Measurements from ENCODE around the gene SERINC5.

Gene SERINC5

DNA sequence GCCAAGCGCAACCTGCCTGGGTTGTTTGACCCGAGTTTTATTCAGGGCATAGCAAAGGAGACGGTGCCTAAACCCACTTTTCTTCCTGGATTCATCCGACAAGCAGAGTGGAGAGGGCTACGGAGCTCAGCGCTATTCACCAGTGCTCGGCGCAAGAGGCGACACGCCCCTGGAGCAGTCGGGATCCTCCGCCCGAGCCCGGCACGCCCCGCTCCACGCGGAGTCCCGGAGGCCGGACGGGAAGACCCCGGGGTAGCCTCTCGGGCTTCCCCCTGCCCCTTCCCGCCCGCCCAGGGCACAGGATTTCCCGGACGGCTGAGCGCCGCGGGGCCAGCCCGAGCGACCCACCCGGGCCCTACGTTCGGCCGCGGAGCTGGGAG, 427 bp downstream of the SERINC5 start:
- ATAC-seq = peak; percentile 86

DNA sequence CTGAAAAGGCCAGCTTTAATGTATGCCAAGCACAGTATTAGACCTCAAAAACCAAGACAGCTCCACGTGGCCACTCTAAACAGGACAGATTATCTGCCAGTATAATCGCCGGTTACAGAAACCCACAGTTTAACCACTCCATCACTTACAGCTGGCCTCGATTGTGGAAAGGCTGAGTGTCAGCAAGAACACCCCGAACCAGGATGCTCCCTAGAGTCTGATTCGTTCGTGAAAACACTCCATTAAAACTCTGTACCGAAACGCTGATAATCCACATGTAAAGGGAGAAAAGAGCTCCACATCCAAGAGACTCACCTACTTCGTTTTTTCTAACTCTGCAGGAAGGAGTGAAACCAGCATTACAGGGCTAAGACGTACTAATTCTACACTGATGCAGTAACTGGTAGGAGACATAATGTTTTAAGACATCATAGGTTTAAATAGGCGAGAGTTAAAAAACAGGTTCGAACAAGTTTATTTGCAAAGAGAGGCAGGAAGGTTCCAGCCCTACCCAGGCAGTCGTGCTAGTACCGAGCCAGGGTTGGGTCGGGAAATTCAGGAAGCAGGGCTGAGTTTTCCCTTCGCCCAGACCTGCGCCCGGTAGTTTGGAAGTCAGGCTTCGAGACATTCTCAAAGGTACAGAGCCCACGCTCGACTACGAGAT, 949 bp downstream of the SERINC5 start:
- ATAC-seq = peak; percentile 52
- TF ChIP-seq RARB (CRISPR knock-in tag; IDR thresholded peaks at IDR 0.05) (no peak), GLIS3 (CRISPR knock-in tag; IDR thresholded peaks at IDR 0.05) (no peak), ZFP3 (CRISPR knock-in tag; IDR thresholded peaks at IDR 0.05) (no peak), ZNF8 (CRISPR knock-in tag; IDR thresholded peaks at IDR 0.05) (no peak), ZNF70 (CRISPR knock-in tag; IDR thresholded peaks at IDR 0.05) (no peak), ESRRG (CRISPR knock-in tag; IDR thresholded peaks at IDR 0.05) (no peak), PPARA (CRISPR knock-in tag; IDR thresholded peaks at IDR 0.05; ENCODE audit: borderline replicate concordance) (no peak), SNAI2 (CRISPR knock-in tag; IDR thresholded peaks at IDR 0.05) (no peak), BACH2 (CRISPR knock-in tag; IDR thresholded peaks at IDR 0.05; ENCODE audit: borderline replicate concordance) (no peak)
- TF ChIP-seq, protein P1, sequence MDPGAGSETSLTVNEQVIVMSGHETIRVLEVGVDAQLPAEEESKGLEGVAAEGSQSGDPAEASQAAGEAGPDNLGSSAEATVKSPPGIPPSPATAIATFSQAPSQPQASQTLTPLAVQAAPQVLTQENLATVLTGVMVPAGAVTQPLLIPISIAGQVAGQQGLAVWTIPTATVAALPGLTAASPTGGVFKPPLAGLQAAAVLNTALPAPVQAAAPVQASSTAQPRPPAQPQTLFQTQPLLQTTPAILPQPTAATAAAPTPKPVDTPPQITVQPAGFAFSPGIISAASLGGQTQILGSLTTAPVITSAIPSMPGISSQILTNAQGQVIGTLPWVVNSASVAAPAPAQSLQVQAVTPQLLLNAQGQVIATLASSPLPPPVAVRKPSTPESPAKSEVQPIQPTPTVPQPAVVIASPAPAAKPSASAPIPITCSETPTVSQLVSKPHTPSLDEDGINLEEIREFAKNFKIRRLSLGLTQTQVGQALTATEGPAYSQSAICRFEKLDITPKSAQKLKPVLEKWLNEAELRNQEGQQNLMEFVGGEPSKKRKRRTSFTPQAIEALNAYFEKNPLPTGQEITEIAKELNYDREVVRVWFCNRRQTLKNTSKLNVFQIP (CRISPR knock-in tag; IDR thresholded peaks at IDR 0.05; ENCODE audit: borderline replicate concordance, low read depth) = no peak
- TF ChIP-seq, protein P2, sequence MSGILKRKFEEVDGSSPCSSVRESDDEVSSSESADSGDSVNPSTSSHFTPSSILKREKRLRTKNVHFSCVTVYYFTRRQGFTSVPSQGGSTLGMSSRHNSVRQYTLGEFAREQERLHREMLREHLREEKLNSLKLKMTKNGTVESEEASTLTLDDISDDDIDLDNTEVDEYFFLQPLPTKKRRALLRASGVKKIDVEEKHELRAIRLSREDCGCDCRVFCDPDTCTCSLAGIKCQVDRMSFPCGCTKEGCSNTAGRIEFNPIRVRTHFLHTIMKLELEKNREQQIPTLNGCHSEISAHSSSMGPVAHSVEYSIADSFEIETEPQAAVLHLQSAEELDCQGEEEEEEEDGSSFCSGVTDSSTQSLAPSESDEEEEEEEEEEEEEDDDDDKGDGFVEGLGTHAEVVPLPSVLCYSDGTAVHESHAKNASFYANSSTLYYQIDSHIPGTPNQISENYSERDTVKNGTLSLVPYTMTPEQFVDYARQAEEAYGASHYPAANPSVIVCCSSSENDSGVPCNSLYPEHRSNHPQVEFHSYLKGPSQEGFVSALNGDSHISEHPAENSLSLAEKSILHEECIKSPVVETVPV (CRISPR knock-in tag; IDR thresholded peaks at IDR 0.05) = no peak
- TF ChIP-seq, protein P3, sequence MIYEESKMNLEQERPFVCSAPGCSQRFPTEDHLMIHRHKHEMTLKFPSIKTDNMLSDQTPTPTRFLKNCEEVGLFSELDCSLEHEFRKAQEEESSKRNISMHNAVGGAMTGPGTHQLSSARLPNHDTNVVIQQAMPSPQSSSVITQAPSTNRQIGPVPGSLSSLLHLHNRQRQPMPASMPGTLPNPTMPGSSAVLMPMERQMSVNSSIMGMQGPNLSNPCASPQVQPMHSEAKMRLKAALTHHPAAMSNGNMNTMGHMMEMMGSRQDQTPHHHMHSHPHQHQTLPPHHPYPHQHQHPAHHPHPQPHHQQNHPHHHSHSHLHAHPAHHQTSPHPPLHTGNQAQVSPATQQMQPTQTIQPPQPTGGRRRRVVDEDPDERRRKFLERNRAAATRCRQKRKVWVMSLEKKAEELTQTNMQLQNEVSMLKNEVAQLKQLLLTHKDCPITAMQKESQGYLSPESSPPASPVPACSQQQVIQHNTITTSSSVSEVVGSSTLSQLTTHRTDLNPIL (CRISPR knock-in tag; IDR thresholded peaks at IDR 0.05; ENCODE audit: low read depth) = no peak

More for the DNA sequence above, 427 bp downstream of the SERINC5 start:
- TF ChIP-seq ISL1 (CRISPR knock-in tag; IDR thresholded peaks at IDR 0.05) (no peak), CSDC2 (CRISPR knock-in tag; IDR thresholded peaks at IDR 0.05) (no peak), ZFP3 (CRISPR knock-in tag; IDR thresholded peaks at IDR 0.05) (no peak), GLIS3 (CRISPR knock-in tag; IDR thresholded peaks at IDR 0.05) (no peak), ESRRG (CRISPR knock-in tag; IDR thresholded peaks at IDR 0.05) (no peak)
- TF ChIP-seq, protein P2 (CRISPR knock-in tag; IDR thresholded peaks at IDR 0.05) = no peak
- TF ChIP-seq, protein P4, sequence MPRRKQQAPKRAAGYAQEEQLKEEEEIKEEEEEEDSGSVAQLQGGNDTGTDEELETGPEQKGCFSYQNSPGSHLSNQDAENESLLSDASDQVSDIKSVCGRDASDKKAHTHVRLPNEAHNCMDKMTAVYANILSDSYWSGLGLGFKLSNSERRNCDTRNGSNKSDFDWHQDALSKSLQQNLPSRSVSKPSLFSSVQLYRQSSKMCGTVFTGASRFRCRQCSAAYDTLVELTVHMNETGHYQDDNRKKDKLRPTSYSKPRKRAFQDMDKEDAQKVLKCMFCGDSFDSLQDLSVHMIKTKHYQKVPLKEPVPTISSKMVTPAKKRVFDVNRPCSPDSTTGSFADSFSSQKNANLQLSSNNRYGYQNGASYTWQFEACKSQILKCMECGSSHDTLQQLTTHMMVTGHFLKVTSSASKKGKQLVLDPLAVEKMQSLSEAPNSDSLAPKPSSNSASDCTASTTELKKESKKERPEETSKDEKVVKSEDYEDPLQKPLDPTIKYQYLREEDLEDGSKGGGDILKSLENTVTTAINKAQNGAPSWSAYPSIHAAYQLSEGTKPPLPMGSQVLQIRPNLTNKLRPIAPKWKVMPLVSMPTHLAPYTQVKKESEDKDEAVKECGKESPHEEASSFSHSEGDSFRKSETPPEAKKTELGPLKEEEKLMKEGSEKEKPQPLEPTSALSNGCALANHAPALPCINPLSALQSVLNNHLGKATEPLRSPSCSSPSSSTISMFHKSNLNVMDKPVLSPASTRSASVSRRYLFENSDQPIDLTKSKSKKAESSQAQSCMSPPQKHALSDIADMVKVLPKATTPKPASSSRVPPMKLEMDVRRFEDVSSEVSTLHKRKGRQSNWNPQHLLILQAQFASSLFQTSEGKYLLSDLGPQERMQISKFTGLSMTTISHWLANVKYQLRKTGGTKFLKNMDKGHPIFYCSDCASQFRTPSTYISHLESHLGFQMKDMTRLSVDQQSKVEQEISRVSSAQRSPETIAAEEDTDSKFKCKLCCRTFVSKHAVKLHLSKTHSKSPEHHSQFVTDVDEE (CRISPR knock-in tag; IDR thresholded peaks at IDR 0.05) = no peak
- TF ChIP-seq, protein P5, sequence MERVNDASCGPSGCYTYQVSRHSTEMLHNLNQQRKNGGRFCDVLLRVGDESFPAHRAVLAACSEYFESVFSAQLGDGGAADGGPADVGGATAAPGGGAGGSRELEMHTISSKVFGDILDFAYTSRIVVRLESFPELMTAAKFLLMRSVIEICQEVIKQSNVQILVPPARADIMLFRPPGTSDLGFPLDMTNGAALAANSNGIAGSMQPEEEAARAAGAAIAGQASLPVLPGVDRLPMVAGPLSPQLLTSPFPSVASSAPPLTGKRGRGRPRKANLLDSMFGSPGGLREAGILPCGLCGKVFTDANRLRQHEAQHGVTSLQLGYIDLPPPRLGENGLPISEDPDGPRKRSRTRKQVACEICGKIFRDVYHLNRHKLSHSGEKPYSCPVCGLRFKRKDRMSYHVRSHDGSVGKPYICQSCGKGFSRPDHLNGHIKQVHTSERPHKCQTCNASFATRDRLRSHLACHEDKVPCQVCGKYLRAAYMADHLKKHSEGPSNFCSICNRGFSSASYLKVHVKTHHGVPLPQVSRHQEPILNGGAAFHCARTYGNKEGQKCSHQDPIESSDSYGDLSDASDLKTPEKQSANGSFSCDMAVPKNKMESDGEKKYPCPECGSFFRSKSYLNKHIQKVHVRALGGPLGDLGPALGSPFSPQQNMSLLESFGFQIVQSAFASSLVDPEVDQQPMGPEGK (CRISPR knock-in tag; IDR thresholded peaks at IDR 0.05; ENCODE audit: borderline replicate concordance) = no peak
- TF ChIP-seq, protein P3 (CRISPR knock-in tag; IDR thresholded peaks at IDR 0.05; ENCODE audit: low read depth) = no peak

DNA sequence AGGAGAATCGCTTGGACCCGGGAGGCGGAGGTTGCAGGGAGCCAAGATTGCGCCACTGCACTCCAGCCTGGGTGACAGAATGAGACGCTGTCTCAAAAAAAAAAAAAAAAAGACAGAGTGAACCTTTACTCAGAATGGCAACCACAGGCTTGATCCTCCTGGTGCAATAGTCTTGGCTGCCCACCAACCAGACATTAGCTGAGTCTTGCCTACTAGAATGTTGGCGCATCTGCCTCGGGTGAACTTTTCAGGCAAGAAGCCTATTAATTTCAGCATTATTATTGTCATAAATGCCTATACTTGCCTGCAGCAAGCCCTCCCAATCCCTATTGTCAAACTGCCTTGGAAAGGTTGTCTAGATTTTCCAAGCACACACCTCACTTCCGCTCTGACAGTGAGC, 4.2 kb downstream of the SERINC5 start:
- no peak for ATAC-seq
- TF ChIP-seq ZNF70 (CRISPR knock-in tag; IDR thresholded peaks at IDR 0.05) (no peak), PPARA (CRISPR knock-in tag; IDR thresholded peaks at IDR 0.05; ENCODE audit: borderline replicate concordance) (no peak), ISL1 (CRISPR knock-in tag; IDR thresholded peaks at IDR 0.05) (no peak), OSR1 (CRISPR knock-in tag; IDR thresholded peaks at IDR 0.05) (no peak), SNAI2 (CRISPR knock-in tag; IDR thresholded peaks at IDR 0.05) (no peak), ARNTL (CRISPR knock-in tag; IDR thresholded peaks at IDR 0.05; ENCODE audit: borderline replicate concordance, low read depth) (no peak), TCF4 (CRISPR knock-in tag; IDR thresholded peaks at IDR 0.05; ENCODE audit: borderline replicate concordance) (no peak)
- TF ChIP-seq, protein P4 (CRISPR knock-in tag; IDR thresholded peaks at IDR 0.05) = no peak
- TF ChIP-seq, protein P1 (CRISPR knock-in tag; IDR thresholded peaks at IDR 0.05; ENCODE audit: borderline replicate concordance, low read depth) = no peak

All from SK-N-SH treated with all-trans-retinoic acid at 6 μM for 48 hours (cell line).